PC-9 (cell line): Measurements from ENCODE around the gene SPESP1. TPM values are rescaled to one million over a fixed set of nuclear protein-coding genes. Genes with fewer than 3 reads are reported as not detected.

Experiments used
- BruUV-seq: library from RNA; stranded (reverse); fragments of 400-500 nt; replicated peaks from 2 replicates; lab custom pipeline; 2021; lab: Mats Ljungman, UMichigan
- CTCF ChIA-PET: fragments of 300-600 bp; sonication (Branson Sonifier 250); formaldehyde crosslinking; loops from one replicate; lab custom pipeline; 2022; ENCODE audit warnings: antibody characterized with exemption; lab: Charles Lee
- POLR2A ChIA-PET: fragments of 300-600 bp; sonication (Branson Sonifier 250); formaldehyde crosslinking; loops from one replicate; lab custom pipeline; 2022; ENCODE audit warnings: antibody characterized with exemption; ENCODE audit not compliant: unreplicated experiment; lab: Charles Lee
- DNase-seq, 2 experiments: peaks; one replicate each; pipeline versions ENCODE4 v3.0.0 to v3.0.0-alpha.2; 2015 to 2022; ENCODE audit warnings: mixed read lengths in 1 of 2
- H2AFZ ChIP-seq: fragments of 200-600 bp; sonication (generic); 2 replicates; pipeline ENCODE4 v1.8.1; 2017; ENCODE audit warnings: antibody characterized with exemption
- H3F3A ChIP-seq: fragments of 200-600 bp; sonication (generic); 2 replicates; pipeline ENCODE4 v1.8.1; 2017; ENCODE audit warnings: antibody characterized with exemption, mild to moderate bottlenecking, low read depth; ENCODE audit not compliant: insufficient read depth
- H3K27ac ChIP-seq: fragments of 200-600 bp; sonication (generic); 2 replicates; pipeline ENCODE4 v1.6.1; 2016; ENCODE audit warnings: mixed run types
- H3K27me3 ChIP-seq: fragments of 200-600 bp; sonication (generic); 2 replicates; pipeline ENCODE4 v1.6.1; 2016; ENCODE audit warnings: low read depth, mixed run types; ENCODE audit not compliant: insufficient read depth
- H3K36me3 ChIP-seq: fragments of 200-600 bp; sonication (generic); 2 replicates; pipeline ENCODE4 v1.6.1; 2016; ENCODE audit warnings: low read depth, mixed run types
- H3K4me1 ChIP-seq: fragments of 200-600 bp; sonication (generic); replicated peaks from 2 replicates; pipeline ENCODE4 v1.6.1; 2016; ENCODE audit warnings: mixed run types; ENCODE audit not compliant: insufficient read depth
- H3K4me2 ChIP-seq: fragments of 200-600 bp; sonication (generic); 2 replicates; pipeline ENCODE4 v1.6.1; 2017; ENCODE audit warnings: mixed run types
- H3K4me3 ChIP-seq: fragments of 200-600 bp; sonication (generic); 2 replicates; pipeline ENCODE4 v1.6.1; 2016; ENCODE audit warnings: mixed run types
- H3K79me2 ChIP-seq: fragments of 200-600 bp; sonication (generic); 2 replicates; pipeline ENCODE4 v1.6.1; 2017; ENCODE audit warnings: low read depth, mixed run types
- H3K9me2 ChIP-seq: fragments of 200-600 bp; sonication (generic); 2 replicates; pipeline ENCODE4 v1.8.1; 2017; ENCODE audit warnings: mild to moderate bottlenecking; ENCODE audit not compliant: insufficient read depth
- H3K9me3 ChIP-seq: fragments of 200-600 bp; sonication (generic); 2 replicates; pipeline ENCODE4 v1.8.1; 2016; ENCODE audit warnings: low read depth; ENCODE audit not compliant: insufficient read depth
- H4K20me1 ChIP-seq: fragments of 200-600 bp; sonication (generic); 2 replicates; pipeline ENCODE4 v1.8.1; 2017; ENCODE audit not compliant: insufficient read depth
- EZH2 ChIP-seq: fragments of 200-600 bp; sonication (generic); IDR thresholded peaks from 2 replicates; pipeline ENCODE4 v1.8.0; 2017; ENCODE audit warnings: antibody characterized with exemption, low read depth
- intact Hi-C: fragments of 100-400 bp; cut with micrococcal nuclease; formaldehyde crosslinking; loops from one replicate; pipeline ENCODE4 v1.10.0; 2022; ENCODE audit not compliant: unreplicated experiment
- total RNA-seq: library from RNA; stranded (reverse); gene quantifications from 2 replicates; pipeline ENCODE4 v1.2.3, GENCODE V29; 2021
- TF ChIP-seq, protein P1 (sequence below): fragments of 200-600 bp; sonication (generic); conservative IDR thresholded peaks from 2 replicates; pipeline ENCODE4 v1.6.1; 2017; ENCODE audit warnings: mixed run types, antibody characterized with exemption, mild to moderate bottlenecking, moderate library complexity

SPESP1 gene
- total RNA-seq, 1 experiment from 2014 or later = not detected

DNA sequence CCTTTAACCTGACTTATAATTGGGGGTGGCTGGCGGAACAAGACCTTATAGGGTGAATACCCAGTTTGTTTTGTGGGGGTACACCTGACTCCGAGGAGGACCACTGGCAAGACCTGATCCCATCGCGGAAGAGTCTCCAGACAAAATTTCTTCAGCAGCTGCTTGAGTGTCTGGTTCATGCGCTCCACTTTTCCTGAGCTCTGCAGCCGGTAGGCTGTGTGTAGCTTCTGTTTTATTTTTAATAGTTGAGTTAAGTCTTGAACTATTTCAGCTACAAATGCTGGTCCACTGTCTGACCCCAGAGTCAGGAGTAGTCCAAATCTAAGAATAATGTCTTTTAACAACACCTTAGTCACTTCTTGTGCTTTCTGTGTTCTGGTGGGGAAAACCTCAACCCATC lies 63.0 kb downstream of the SPESP1 start:
- ChIA-PET POLR2A (no interaction called here), CTCF (interaction anchor here (0.5 to 0.6 kb wide), 2 partner anchors 9 to 33 kb away, joined by 4 read pairs; no protein-coding TSS in a partner anchor)
- H4K20me1 ChIP-seq = no peaks in the 10 kb centered on the region
- no peaks in the 10 kb centered on the region for H3K36me3 ChIP-seq
- H3K4me1 ChIP-seq = no peaks in the 10 kb centered on the region
- H3K9me2 ChIP-seq = no peaks in the 10 kb centered on the region
- no peak overlapping the region for H2AFZ ChIP-seq
- no peak overlapping the region for H3K27ac ChIP-seq
- H3K4me3 ChIP-seq = no peak overlapping the region
- no peak for DNase-seq
- no TSS peak for BruUV-seq
- no peak for TF ChIP-seq EZH2
- TF ChIP-seq, protein P1, sequence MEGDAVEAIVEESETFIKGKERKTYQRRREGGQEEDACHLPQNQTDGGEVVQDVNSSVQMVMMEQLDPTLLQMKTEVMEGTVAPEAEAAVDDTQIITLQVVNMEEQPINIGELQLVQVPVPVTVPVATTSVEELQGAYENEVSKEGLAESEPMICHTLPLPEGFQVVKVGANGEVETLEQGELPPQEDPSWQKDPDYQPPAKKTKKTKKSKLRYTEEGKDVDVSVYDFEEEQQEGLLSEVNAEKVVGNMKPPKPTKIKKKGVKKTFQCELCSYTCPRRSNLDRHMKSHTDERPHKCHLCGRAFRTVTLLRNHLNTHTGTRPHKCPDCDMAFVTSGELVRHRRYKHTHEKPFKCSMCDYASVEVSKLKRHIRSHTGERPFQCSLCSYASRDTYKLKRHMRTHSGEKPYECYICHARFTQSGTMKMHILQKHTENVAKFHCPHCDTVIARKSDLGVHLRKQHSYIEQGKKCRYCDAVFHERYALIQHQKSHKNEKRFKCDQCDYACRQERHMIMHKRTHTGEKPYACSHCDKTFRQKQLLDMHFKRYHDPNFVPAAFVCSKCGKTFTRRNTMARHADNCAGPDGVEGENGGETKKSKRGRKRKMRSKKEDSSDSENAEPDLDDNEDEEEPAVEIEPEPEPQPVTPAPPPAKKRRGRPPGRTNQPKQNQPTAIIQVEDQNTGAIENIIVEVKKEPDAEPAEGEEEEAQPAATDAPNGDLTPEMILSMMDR = no peak
- no peaks in the 10 kb centered on the region for H3F3A ChIP-seq
- intact Hi-C loops = no loop called here
- H3K79me2 ChIP-seq = no peaks in the 10 kb centered on the region
- no peak overlapping the region for H3K4me2 ChIP-seq
- no peaks in the 10 kb centered on the region for H3K27me3 ChIP-seq
- H3K9me3 ChIP-seq = no peaks in the 10 kb centered on the region

DNA sequence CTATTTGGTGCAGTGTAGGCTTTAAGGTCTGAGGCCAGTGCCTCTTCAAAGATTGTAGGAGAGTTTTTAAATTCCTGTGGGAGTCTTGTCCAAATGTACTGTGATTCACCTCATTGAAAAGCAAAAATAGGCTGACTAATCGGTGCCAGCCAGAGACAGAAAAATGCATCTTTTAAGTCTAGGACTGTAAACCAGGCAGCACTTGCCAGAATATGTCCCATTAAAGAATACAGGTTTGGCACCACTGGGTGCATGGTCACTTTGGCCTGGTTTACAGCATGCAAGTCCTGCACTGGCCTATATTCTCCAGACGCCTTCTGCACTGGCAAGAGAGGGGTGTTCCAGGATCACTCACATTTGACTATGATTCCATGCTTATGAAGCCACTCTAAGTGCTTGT lies 63.8 kb downstream of the SPESP1 start:
- Histone ChIP-seq H3K27ac (no peak overlapping the region), H3F3A (no peaks in the 10 kb centered on the region), H2AFZ (no peak overlapping the region), H3K9me3 (no peaks in the 10 kb centered on the region), H4K20me1 (no peaks in the 10 kb centered on the region), H3K4me3 (no peak overlapping the region), H3K27me3 (no peaks in the 10 kb centered on the region), H3K4me2 (no peak overlapping the region), H3K4me1 (no peaks in the 10 kb centered on the region), H3K36me3 (no peaks in the 10 kb centered on the region), H3K79me2 (no peaks in the 10 kb centered on the region), H3K9me2 (no peaks in the 10 kb centered on the region)
- intact Hi-C loops = no loop called here
- TF ChIP-seq, protein P1 = no peak
- no peak for TF ChIP-seq EZH2
- no TSS peak for BruUV-seq
- ChIA-PET CTCF (no interaction called here), POLR2A (no interaction called here)
- DNase-seq = no peak

GRCh38 chr15:68994981-68995761 lies 64.8 kb downstream of the SPESP1 start:
- H3K27me3 ChIP-seq = no peaks in the 10 kb centered on the region
- POLR2A ChIA-PET = no interaction called here
- H4K20me1 ChIP-seq = no peaks in the 10 kb centered on the region
- no peak for DNase-seq
- intact Hi-C loops = no loop called here
- H2AFZ ChIP-seq = no peak overlapping the region
- H3K27ac ChIP-seq = no peak overlapping the region
- no peaks in the 10 kb centered on the region for H3K79me2 ChIP-seq
- CTCF ChIA-PET = no interaction called here
- no peaks in the 10 kb centered on the region for H3K9me2 ChIP-seq
- TF ChIP-seq EZH2 = no peak
- TF ChIP-seq, protein P1 = no peak
- no TSS peak for BruUV-seq
- no peak overlapping the region for H3K4me3 ChIP-seq
- H3K36me3 ChIP-seq = no peaks in the 10 kb centered on the region
- H3K4me2 ChIP-seq = no peak overlapping the region
- no peaks in the 10 kb centered on the region for H3K4me1 ChIP-seq
- no peaks in the 10 kb centered on the region for H3K9me3 ChIP-seq
- no peaks in the 10 kb centered on the region for H3F3A ChIP-seq

Other genes starting within 250 kb of the SPESP1 start
- gene ANP32A, start 109.6 kb upstream of the SPESP1 start, total RNA-seq = 151 and 182 TPM in 2 replicates
- 0.85 and 1.5 TPM in 2 replicates for gene NOX5, start 84.2 kb downstream of the SPESP1 start, total RNA-seq
- gene GLCE, start 230.1 kb downstream of the SPESP1 start, total RNA-seq = 24.7 and 31.3 TPM in 2 replicates